SW480 (cell line): ENCODE results near the gene RAB4A.

Source experiments
- DNase-seq: peaks from one replicate; pipeline ENCODE4 v3.0.0-alpha.2; 2016; ENCODE audit warnings: low spot score

The RAB4A gene, protein sequence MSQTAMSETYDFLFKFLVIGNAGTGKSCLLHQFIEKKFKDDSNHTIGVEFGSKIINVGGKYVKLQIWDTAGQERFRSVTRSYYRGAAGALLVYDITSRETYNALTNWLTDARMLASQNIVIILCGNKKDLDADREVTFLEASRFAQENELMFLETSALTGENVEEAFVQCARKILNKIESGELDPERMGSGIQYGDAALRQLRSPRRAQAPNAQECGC

DNA sequence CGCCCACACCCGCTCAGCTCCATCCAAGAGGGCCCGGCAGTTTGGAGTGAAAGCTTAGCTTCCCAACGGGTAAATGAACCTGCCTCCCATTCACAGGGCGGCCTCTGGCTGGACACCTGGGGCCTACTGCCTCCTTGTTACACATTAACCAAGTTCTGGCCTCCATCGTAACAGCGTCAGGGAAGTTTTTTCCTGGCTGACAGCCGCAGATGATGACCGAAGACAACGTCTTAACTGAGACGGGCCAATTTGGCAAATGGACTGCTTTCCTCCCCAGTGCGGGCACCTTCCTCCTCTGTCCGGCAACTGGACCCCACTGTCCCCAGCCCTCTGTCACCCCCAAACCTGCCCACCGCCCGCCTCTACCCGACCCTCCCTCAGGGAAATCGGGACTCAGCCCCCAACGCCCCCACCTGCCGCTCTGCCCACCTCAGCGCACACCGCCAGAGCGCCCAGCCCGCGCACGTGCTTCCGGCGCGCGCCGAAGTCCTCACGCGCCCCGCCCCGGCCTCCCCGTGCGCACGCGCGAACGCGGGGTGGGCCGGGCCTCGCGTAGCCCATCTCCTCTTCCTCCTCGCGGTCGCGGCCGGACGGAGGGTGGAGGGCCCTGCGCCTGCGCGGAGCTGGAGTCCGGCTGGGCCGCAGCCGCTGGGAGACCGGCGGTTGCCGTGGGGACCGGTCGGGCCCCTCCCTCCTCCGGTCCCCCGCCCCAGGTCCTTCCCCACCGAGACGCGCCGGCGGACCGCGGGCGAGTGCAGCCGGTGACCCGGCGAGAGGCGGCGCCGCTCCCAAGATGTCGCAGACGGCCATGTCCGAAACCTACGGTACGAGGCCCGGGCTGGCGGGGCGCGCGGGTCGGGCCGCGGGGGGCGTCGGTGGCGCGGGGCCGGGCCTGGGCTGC is at the start of gene RAB4A:
Gene RAB4A, plus strand, starts transcription at position 565 of the 901 bp plus-strand sequence. Its CDS starts 229 bp downstream, at position 794.
- peak; percentile 85 for DNase-seq

DNA sequence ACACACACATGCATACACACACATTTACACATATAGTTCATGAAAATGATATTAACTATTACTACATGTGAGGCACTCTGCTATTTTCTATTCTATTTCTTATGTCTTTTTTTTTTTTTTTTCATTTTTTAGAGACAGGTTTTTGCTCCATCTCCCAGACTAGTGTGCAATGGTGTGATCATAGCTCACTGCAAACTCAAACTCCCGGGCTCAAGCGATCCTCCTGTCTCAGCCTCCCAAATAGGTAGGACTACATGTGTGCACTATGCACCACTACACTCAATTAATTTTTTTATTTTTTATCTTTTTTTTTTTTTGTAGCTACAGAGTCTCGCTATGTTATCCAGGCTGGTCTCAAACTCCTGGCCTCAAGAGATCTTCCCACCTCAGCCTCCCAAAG is 48.8 kb upstream of the RAB4A start:
- DNase-seq: no peak

DNA sequence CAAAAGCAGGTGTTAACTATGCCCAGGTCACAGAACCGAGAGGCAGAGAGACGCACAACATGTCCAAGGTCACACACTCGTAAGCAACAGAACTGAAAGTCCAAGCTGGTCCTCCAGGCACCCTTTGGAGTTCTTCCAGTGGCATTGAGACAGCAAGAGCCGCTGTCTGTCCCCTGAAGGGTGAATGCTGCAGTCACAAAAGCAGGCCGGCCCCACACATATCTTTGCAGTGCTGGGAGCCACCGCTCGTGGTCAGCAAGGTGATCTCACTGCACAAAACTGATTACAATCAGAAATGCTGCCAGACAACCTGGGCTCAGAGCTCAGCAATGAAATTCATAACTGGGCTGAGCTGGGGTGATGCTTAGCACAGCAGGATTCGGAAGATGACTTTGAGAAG is 47.4 kb upstream of the RAB4A start:
- peak; percentile 38 for DNase-seq

DNA sequence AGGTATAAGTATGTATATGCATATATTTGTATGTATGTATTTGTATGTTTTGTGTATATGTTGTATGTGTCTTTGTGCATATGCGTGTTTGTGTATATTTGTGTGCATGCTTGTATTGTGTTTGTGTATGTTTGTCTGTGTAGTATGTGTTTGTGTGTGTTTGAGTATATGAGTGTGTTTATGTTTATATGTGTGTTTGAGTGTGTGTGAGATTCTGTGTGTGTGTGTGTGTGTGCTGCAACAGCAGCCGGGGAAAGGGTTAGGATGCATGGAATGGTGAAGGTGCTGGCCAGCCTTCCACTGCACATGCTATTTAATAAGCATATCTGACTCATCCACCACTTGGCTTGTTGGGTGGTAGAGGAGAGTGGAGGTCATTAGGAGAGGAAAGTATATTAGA is 46.6 kb upstream of the RAB4A start:
- DNase-seq: peak; percentile 75

DNA sequence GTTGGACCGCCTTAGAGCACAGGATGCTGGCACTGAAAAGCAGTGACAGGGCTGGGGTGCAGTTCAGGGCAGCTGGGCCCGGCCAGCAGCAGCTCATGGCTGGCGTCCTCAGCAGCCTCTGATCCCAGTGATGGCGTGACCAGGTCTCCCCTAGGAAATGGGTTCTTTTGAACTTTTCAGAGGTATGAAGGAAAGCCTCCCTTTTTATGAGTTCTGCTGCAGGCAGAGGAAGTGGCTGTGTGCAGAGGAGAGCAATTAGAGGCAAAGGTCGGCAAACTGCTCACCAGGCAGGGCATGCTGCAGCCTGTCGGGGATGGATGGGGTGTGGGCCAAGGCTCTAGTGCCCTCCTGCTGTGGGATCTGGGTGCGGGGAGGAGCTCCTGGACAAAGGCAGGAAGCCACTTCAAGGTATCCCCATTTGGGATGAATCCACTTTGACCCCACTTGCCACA is 45.6 kb upstream of the RAB4A start:
- peak; percentile 87 for DNase-seq

DNA sequence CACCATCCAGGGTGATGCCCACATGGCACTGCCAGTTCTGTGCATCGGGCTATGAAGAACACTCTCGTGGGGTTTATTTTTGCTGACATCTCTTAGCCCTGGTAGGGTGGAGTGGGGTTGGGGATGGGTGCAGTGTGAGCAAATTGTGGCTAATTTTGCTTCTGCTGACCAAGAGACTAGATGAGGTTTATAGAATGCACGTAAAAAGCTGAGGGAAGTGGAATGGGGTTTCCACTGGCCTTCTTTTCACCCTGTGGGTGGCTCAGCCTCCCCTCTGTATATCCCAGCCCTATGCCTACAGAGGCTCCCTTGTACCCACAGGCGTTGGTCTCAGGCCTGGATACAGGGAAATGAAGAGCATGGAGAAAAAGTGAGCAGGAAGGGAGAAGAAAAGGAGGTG is 44.1 kb upstream of the RAB4A start:
- no peak for DNase-seq

DNA sequence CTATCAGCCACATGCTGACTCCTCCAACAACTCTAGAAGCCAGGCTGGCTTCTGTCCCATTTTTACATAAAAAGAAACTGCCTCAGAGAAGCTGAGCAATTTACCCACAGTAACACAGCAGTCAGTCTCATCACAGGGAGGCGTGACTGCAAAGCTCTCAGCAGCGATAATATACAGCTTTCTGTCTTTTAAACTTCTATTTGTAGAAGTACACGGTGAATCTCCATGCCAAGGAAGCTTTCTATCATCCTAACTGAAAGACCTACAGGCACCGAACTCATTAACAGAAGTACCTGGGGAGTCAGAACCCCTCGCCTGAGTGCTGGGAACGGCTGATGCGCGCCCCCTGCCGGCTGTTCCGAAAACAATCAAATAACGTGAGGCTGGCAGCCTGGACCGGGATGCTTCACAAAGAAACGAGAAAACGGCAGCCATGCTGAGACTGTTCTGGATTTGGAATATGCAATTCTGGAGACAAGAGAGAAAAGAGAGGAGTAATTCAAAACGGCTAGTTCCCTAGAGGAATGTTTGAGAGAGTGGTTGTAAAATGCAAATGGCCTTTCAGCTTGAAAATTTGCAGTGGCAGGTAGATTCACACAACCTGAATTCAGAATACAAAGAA is 43.5 kb upstream of the RAB4A start:
- peak; percentile 74 for DNase-seq

DNA sequence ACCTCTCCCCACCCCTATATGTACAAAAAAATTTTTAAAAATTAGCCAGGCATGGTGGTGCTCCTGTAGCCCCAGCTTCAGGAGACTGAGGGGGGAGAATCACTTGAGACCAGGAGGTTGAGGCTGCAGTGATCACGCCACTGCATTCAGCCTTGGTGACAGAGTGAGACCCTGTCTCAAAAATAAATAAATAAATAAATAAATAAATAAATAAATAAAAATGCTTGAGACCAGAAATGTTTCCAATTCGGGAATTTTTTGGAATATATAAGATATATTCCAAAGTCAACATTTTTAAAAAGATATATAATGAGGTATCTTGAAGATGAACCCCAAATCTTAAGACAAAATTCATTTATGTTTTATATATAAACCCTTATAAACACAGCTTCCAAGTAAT is 42.4 kb upstream of the RAB4A start:
- DNase-seq: no peak

DNA sequence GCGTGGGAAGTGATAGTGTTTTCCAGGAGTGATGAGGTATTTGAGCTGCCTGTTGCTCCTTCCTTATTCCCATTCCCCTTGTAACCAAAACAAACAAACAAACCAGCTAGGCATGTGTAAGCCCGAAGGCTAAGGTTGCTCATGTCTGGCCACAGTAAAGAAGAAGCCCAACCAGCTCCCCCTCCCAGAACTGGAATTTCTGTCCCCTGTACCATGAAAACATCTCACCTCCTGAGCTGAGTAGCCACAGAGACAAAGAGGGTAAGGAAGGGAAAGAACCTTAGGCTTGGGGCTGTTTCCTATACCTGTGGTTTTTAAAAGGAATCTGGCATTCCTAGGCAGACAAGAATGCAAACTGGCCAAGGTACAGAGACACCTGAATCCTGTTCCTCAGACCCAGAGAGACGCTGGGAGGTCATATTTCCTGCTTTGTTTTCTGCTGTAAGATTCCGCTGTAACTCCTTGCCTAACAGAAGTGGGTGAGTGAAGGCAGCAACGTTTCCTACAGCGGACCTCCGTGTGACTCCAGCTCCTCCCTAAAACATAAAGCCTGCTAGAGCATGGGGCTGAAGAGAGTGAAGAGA is 41.7 kb upstream of the RAB4A start:
- peak; percentile 70 for DNase-seq

DNA sequence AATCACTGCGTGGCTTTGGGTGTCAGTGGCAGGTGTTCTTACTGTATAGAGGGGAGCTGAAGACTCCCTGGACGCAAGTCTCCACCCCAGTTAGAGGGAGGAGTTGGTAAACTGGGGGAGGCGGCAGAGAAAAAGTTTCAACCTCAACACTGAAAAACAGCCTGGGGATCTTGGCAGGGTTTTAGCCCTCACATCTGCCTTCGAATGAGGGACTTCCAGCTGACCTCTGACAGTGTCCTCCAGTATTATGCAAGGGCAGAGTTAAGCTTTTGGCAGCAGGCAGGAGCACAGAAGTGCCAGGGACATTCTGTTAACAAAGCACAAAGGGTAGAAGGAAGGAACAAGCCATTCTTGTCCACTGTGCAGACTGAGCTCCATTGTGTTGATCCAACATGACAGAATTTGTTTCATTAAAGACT is 41.2 kb upstream of the RAB4A start:
- peak; percentile 32 for DNase-seq

DNA sequence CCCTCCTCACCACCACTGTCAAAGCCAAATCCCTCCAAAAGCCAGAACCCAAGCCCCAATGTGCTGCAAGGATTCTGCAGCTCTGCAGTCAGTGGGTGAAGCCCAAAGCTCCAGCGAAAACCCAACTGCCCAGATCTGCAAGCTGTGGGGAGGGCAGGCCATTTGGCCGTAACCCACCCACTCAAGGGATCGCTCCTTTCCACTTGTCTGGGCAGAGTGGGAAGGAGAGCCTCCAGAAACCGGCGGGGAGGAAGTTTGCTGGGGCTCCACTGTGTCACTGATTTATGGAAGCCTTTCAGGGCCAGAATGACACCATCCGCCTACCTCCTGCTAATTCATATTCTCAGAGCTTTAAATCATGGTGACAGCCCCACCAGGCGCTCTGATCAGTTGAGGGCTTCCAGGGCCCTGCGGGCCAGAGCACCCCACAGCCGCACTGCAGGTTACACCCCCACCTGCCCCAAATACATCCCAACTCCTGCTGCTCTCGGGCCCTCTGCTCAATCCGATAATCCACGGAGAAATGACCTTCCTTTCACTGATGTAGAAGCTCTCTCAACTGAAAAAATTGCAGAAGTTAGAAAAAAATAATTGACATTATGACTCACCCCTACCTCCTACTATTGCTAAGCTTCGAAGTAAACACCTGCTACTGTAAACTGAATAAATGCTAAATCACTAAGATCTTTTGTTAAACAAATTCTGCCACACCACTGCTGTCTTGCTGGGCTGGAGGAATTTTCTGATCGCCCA is 40.6 kb upstream of the RAB4A start:
- peak; percentile 70 for DNase-seq

DNA sequence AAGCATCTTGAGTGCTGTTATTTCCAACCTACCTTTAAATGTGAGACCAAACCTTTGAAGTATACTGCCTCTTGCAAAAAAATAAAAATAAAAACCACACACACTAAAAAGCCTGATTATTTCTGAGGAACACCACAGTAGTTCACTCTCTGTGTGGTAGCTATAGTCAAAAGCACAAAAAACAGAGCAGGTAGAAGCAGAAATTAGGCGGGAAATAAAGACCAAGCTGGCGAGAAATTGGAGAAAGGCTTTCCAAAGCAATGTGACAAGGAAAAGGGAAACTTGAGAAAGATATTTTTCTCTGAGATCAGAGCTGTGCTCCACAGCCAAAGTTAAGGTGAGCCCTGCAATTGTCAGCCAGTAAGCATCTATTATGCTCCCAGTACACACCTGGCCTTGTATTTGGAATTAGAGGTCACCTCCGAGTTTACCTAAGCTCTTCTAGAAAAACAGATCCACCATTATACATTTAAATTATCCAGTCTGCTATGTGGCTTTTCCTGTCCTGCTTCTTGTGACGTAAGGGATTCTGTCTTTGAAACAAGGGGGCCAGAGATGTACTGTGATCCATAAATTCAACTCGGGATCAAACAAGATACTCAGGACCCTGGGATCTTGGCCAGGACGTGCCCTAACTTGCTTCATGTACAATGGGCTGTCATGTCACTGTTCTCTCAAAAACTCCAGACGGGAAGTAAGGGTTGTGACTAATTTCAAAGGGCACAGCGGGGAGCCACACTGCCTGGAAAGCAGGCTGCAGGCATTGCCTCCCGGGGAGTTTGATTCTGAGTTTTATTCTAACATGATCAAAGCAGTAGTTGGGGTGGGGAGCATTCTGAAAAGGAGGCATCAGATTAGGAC is 39.8 kb upstream of the RAB4A start:
- DNase-seq: peak; percentile 74

DNA sequence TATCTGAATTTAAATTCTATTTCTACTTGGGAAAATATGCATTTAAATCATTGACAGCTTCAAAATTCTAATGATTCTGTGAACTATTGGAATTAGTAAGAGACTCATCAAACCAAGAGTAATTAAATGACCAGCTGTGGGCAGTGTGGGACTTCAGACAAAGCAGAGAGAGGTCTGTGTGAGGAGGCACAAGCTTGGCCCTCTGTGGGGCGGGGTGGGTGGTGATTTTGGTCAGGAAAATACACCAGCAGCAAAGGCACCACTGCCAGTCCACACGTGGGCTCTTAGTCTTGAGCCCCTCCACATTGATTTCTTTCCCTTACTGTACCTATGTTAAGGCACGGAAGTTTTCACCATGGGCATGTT is 39.2 kb upstream of the RAB4A start:
- peak; percentile 47 for DNase-seq

DNA sequence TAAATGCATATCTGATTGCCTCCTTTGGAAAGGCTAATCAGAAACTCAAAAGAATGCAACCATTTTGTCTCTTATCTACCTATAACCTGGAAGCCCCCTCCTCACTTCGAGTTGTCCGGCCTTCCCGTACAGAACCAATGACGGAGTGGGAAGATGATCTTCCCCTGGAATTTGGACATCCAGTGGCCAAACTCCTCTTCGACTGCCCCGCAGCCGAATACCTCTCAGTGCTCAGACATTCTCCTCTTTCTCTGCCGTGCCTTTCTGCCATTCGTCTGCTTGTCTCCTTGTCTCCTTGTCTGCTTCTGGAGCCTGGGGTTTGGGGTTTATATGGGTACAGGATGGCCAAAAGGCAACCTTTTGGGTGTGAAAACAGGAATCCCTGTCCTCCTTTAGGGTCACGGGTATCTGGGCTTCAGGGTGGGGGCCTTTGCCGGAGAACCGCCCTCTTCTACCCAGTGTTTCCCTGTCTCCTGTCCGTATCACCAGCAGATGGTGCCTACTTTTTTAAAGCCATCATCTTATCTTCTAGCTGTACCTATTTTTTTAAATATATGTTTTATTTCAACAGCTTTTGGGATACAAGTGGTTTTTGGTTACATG is 35.9 kb upstream of the RAB4A start:
- DNase-seq: no peak

DNA sequence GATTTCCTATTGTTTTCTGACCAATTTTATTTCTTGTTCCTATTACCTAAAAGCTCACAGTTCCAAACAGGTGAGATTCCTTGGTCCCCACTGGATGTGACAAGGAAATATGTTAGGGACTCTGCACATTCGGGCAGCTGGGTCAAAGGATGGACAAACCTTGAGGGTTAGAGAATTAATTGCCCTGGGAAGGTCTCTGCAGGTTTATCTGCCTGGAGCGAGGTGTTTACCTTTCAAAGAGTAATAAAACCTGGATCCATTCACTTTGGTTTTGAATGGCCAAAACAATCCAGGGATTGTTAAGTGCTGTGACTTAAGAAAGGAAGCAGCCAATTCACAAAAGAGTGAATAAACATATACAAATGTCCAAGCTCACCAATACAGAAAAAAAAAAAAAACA is 33.6 kb upstream of the RAB4A start:
- DNase-seq: no peak

DNA sequence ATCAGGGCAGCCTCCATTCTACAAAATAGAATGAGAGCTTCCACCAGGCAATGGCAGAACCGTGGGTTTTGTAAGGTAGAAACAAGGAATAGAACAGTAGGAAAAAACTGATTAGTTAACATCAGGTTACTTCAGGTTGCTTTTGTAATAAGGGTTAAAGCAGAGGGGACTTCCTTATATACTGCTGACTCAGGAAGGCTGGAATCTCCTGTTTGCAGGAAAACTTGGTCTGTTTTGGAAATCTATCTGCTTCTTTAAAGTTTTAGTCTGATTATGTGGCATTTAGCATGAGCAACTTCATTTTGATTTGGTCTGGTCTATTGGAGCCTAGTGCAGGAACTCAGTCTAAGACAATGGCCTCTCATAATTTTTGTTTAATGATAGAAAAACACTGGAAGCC is 32.7 kb upstream of the RAB4A start:
- no peak for DNase-seq

DNA sequence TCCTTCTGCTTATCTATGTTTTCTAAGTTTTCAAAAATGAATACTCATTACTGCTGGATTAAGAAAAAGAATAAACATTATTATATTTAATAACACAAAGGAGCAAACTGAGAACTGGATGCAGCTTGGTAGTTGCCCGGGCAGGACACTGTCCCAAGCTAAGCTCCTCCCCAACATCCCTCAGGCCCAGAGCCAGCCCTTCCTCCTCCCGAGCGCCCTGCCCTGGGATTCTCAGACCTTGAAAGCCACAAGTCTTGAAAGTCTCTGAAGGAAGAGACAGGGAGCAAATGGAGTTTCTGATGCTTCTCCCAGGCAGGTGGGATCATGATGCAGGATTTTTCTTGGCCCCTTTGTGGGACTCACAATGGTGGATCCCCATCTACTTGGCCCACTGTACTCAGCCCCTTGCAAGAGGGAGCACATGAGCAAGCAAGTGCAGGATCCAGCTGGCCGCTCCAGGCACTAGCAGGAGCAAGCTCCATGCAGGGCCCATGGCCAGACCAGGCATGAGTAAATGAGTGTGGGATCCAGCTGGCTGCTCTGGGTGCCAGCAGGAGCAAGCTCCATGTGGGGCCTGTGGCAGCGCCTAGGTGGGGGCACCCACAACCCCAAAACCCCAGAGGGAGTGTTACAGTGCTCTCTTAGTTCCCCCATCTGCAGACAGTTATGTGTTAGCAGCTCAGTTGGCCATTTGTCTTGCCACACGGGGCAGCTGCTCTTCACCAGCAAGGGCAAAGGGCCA is 32.1 kb upstream of the RAB4A start:
- no peak for DNase-seq

DNA sequence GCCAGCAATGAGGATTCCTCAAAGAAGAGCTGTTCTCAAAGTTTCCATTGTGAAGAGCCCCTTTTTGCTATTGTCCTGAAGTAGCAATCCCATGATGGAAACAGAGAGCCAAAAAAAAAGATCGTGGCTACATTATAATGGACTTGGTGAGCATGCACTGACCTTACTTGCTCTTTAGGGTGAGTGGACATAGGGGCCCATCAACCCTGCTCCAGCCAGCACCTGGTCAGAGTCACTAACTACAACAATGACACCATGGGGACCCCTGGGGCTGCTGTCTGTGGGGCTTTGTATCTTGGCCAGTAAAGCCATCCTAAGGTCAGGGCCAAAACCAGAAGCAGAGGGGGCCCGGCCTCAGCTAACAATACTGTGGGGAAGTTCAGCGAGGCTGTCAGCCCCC is 30.4 kb upstream of the RAB4A start:
- DNase-seq: no peak

DNA sequence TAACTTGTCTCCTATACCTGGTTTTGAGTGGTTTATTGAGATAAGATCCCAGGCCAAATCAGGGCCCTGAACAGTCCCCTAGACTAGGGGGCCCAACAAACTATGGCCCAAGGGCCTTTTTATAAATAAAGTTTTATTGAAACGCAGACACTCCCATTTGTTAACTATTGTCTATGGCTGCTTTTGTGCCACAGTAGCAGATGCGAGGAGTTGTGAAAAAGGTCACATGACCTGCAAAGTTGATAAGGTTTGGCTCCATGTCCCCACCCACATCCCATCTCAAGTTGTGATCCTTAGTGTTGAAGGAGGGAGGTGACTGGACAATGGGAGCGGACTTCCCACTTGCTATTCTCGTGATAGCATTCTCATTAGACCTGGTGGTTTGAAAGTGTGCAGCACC is 29.5 kb upstream of the RAB4A start:
- DNase-seq: no peak

DNA sequence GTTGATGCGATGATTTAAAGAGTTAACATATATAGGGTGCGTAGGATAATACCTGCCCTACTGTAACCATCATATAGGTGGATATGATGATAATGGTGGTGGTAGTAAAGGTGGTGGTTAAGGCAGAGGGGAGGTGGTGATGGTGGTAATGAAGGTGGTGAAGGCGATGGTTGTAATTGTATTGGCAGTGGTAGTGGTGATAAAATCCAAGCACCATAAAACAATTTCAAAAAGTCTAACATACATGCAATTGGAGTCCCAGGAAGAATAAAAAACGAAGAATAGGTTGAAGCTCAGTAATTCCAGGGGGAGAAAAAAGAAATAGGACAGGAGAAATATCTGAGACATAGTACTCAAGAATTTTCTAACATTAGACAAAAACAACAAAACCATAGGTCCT is 27.3 kb upstream of the RAB4A start:
- DNase-seq: no peak
